Mesendoderm (in vitro differentiated cells): ENCODE data around the gene GABARAPL1.

ENCODE experiments used
- DNase-seq: peaks from one replicate; pipeline ENCODE4 v3.0.0; 2013
- H2AK5ac ChIP-seq: 2 replicates; pipeline ENCODE4 v1.6.1; 2013; ENCODE audit warnings: low read length, inconsistent platforms
- H2BK120ac ChIP-seq: 2 replicates; pipeline ENCODE4 v1.6.1; 2013; ENCODE audit warnings: low read depth, mild to moderate bottlenecking, low read length, moderate library complexity, mixed read lengths
- H2BK15ac ChIP-seq: replicated peaks from 2 replicates; pipeline ENCODE4 v1.6.1; 2013; ENCODE audit warnings: low read depth, mild to moderate bottlenecking, moderate library complexity
- H2BK5ac ChIP-seq: 2 replicates; pipeline ENCODE4 v1.6.1; 2013; ENCODE audit warnings: low read length, inconsistent platforms
- H3K18ac ChIP-seq: 2 replicates; pipeline ENCODE4 v1.6.1; 2013; ENCODE audit warnings: mild to moderate bottlenecking, low read length, mixed read lengths
- H3K23ac ChIP-seq: one replicate; pipeline ENCODE4 v1.6.1; 2013; ENCODE audit warnings: low read length
- H3K27ac ChIP-seq: 2 replicates; pipeline ENCODE4 v1.5.1; 2013; ENCODE audit warnings: low read depth, mild to moderate bottlenecking, inconsistent platforms, low read length, moderate library complexity
- H3K27me3 ChIP-seq: 2 replicates; pipeline ENCODE4 v1.6.1; 2013; ENCODE audit warnings: low read length, control low read depth, mild to moderate bottlenecking, inconsistent platforms; ENCODE audit not compliant: insufficient read depth, poor library complexity
- H3K36me3 ChIP-seq: 2 replicates; pipeline ENCODE4 v1.6.1; 2013; ENCODE audit warnings: low read length, inconsistent platforms; ENCODE audit not compliant: control insufficient read depth, insufficient read depth
- H3K4ac ChIP-seq: one replicate; pipeline ENCODE4 v1.6.1; 2013; ENCODE audit warnings: low read depth, mild to moderate bottlenecking, low read length, moderate library complexity
- H3K4me1 ChIP-seq: 2 replicates; pipeline ENCODE4 v1.6.1; 2013; ENCODE audit warnings: low read depth, low read length, inconsistent platforms; ENCODE audit not compliant: control insufficient read depth
- H3K4me2 ChIP-seq: 2 replicates; pipeline ENCODE4 v1.6.1; 2013; ENCODE audit warnings: low read length
- H3K4me3 ChIP-seq: 2 replicates; pipeline ENCODE4 v1.5.1; 2013; ENCODE audit warnings: mild to moderate bottlenecking, low read length
- H3K56ac ChIP-seq: one replicate; pipeline ENCODE4 v1.6.1; 2013; ENCODE audit warnings: low read length
- H3K79me1 ChIP-seq: 2 replicates; pipeline ENCODE4 v1.6.1; 2013; ENCODE audit warnings: low read length, inconsistent platforms
- H3K79me2 ChIP-seq: 2 replicates; pipeline ENCODE4 v1.6.1; 2013; ENCODE audit warnings: mild to moderate bottlenecking, low read length; ENCODE audit not compliant: control insufficient read depth, insufficient read depth
- H3K9ac ChIP-seq: 2 replicates; pipeline ENCODE4 v1.6.1; 2013; ENCODE audit warnings: low read length, inconsistent platforms
- H4K5ac ChIP-seq: one replicate; pipeline ENCODE4 v1.6.1; 2013; ENCODE audit warnings: low read length
- H4K8ac ChIP-seq: one replicate; pipeline ENCODE4 v1.6.1; 2013; ENCODE audit warnings: low read depth, mild to moderate bottlenecking, control low read depth, low read length, moderate library complexity
- WGBS: extraction: QIAGEN DNeasy Blood & Tissue Kit; methylation state at CpG from one replicate; pipeline ENCODE4 v1.1.7; 2013; ENCODE audit warnings: low lambda C conversion rate, missing lambda C conversion rate; ENCODE audit not compliant: insufficient coverage; ENCODE audit errors: extremely low coverage; 5-methylcytosine and 5-hydroxymethylcytosine counted together

Gene GABARAPL1

GRCh38 chr12:10272467-10272866 is 59.8 kb downstream of the GABARAPL1 start:
- no peak for DNase-seq
- no peak overlapping the region for H4K5ac ChIP-seq
- no peak overlapping the region for H3K23ac ChIP-seq
- H3K4ac ChIP-seq = no peak overlapping the region
- no peak overlapping the region for H3K27ac ChIP-seq
- no peak overlapping the region for H3K18ac ChIP-seq
- H3K36me3 ChIP-seq = no peaks in the 10 kb centered on the region
- no peak overlapping the region for H4K8ac ChIP-seq
- no peak overlapping the region for H2BK15ac ChIP-seq
- H3K79me2 ChIP-seq = no peaks in the 10 kb centered on the region
- H2BK120ac ChIP-seq = no peak overlapping the region
- no peak overlapping the region for H2AK5ac ChIP-seq
- no CpG with 5 or more reads among the region's 2 CpGs for WGBS
- no peaks in the 10 kb centered on the region for H3K27me3 ChIP-seq
- no peaks in the 10 kb centered on the region for H3K79me1 ChIP-seq
- no peak overlapping the region for H3K56ac ChIP-seq
- H3K4me3 ChIP-seq = no peak overlapping the region
- no peaks in the 10 kb centered on the region for H3K4me1 ChIP-seq
- no peak overlapping the region for H3K9ac ChIP-seq
- no peak overlapping the region for H2BK5ac ChIP-seq
- no peak overlapping the region for H3K4me2 ChIP-seq
